ENCODE data around the gene MAP2K7. TPM values are rescaled to one million over a fixed set of nuclear protein-coding genes. Genes with fewer than 3 reads are reported as not detected.

The MAP2K7 gene
- total RNA-seq, 1 experiment from 2014 or later = 54.0 TPM

DNA sequence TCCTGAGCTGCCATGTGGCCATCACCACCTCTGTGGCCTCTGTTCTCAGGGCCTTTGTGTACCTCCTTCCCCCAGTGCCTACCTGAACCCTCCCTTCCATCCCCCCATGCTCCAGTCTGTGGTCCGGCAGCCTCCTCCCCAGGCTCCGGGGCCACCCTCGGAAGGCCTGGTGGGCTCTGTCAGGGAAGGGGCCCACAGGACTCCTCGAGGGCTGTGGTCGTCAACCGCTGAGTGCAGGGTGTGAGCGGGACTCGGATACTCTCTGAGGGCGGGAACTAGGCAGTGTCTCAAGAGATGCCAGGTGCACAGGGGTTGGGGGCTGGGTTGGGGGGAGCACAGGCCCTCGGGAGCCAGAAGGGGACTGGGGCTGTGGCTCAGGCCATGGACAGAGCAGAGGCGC, 3.9 kb downstream of the MAP2K7 start:
- Histone ChIP-seq H4K20me1 (ENCODE audit: insufficient read depth) (peaks cover 46% of the 10 kb centered on the region), H3K9me3 (ENCODE audit: insufficient read depth, low read depth) (no peaks in the 10 kb centered on the region), H3K27me3 (ENCODE audit: insufficient read depth, low read depth) (no peaks in the 10 kb centered on the region), H3K9me2 (ENCODE audit: insufficient read depth) (no peaks in the 10 kb centered on the region), H3K4me3 (no peak overlapping the region), H3K79me2 (ENCODE audit: low read depth) (peaks cover 46% of the 10 kb centered on the region), H3K27ac (no peak overlapping the region), H3K4me1 (replicated peaks; ENCODE audit: insufficient read depth) (peaks cover 9% of the 10 kb centered on the region; the same call in 1 of the 2 replicates), H3K4me2 (no peak overlapping the region), H3F3A (ENCODE audit: insufficient read depth, low read depth) (0 out of 2 replicates have a peak, but pooled peaks cover 4% of the 10 kb centered on the region), H2AFZ (no peak overlapping the region), H3K36me3 (ENCODE audit: low read depth) (0 out of 2 replicates have a peak, but pooled peaks cover 7% of the 10 kb centered on the region)
- ChIA-PET POLR2A (ENCODE audit: unreplicated experiment) (no interaction called here), CTCF (no interaction called here)
- BruUV-seq (replicated peaks) = no TSS peak
- no peak for DNase-seq
- intact Hi-C loops (cut with micrococcal nuclease; ENCODE audit: unreplicated experiment) = no loop called here
- no peak for TF ChIP-seq EZH2 (IDR thresholded peaks at IDR 0.05; ENCODE audit: low read depth)
- no peak for TF ChIP-seq CTCF (conservative IDR thresholded peaks at IDR 0.05)

DNA sequence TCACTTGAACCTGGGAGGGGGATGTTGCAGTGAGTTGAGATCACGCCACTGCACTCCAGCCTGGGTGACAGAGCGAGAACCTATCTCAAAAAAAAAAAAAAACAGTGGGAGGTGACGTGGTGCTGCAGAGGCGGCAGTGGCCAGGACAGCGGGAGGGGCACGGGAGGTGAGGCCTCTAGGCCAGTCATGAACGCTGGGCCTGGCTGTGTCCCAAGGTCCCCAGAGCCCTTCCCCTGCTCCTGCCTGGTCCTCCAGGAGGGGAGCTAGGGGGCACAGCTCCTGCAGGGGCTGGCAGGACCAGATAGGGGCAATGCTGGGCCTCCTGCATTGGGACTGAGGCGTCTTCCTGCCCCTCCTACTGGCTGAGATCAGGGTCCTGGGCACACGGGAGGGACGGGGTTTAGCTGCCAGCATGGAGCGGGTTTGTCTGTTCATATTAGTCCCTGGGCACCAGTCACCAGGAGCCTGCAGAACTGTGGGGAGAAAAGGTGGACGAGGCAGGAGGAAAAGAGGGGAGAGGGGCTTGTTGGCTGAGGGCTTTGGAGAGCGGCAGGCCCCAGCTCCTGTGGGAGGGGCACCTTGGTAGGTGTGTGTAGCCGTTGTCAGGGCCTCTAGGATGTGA, 4.5 kb downstream of the MAP2K7 start:
- H3K4me2 ChIP-seq = no peak overlapping the region
- H3K4me1 ChIP-seq (replicated peaks; ENCODE audit: insufficient read depth) = peaks cover 9% of the 10 kb centered on the region; the same call in 1 of the 2 replicates
- CTCF ChIA-PET = no interaction called here
- no peak overlapping the region for H2AFZ ChIP-seq
- TF ChIP-seq EZH2 (IDR thresholded peaks at IDR 0.05; ENCODE audit: low read depth) = no peak
- TF ChIP-seq CTCF (conservative IDR thresholded peaks at IDR 0.05) = no peak
- H4K20me1 ChIP-seq (ENCODE audit: insufficient read depth) = peaks cover 50% of the 10 kb centered on the region
- POLR2A ChIA-PET (ENCODE audit: unreplicated experiment) = no interaction called here
- intact Hi-C loops (cut with micrococcal nuclease; ENCODE audit: unreplicated experiment) = no loop called here
- H3K79me2 ChIP-seq (ENCODE audit: low read depth) = peaks cover 40% of the 10 kb centered on the region
- no TSS peak for BruUV-seq (replicated peaks)
- no peak for DNase-seq
- 0 out of 2 replicates have a peak, but pooled peaks cover 7% of the 10 kb centered on the region for H3K36me3 ChIP-seq (ENCODE audit: low read depth)
- H3K27me3 ChIP-seq (ENCODE audit: insufficient read depth, low read depth) = no peaks in the 10 kb centered on the region
- H3K9me3 ChIP-seq (ENCODE audit: insufficient read depth, low read depth) = no peaks in the 10 kb centered on the region
- no peaks in the 10 kb centered on the region for H3K9me2 ChIP-seq (ENCODE audit: insufficient read depth)
- no peak overlapping the region for H3K4me3 ChIP-seq
- 0 out of 2 replicates have a peak, but pooled peaks cover 4% of the 10 kb centered on the region for H3F3A ChIP-seq (ENCODE audit: insufficient read depth, low read depth)
- H3K27ac ChIP-seq = no peak overlapping the region

- no peak overlapping the region for H2AFZ ChIP-seq
- H3K27ac ChIP-seq = no peak overlapping the region
- no peaks in the 10 kb centered on the region for H3K27me3 ChIP-seq (ENCODE audit: insufficient read depth, low read depth)
- H3K79me2 ChIP-seq (ENCODE audit: low read depth) = peaks cover 39% of the 10 kb centered on the region
- H4K20me1 ChIP-seq (ENCODE audit: insufficient read depth) = peaks cover 55% of the 10 kb centered on the region
- H3K36me3 ChIP-seq (ENCODE audit: low read depth) = 0 out of 2 replicates have a peak, but pooled peaks cover 7% of the 10 kb centered on the region
- ChIA-PET POLR2A (ENCODE audit: unreplicated experiment) (no interaction called here), CTCF (no interaction called here)
- H3K4me1 ChIP-seq (replicated peaks; ENCODE audit: insufficient read depth) = peaks cover 9% of the 10 kb centered on the region; the same call in 1 of the 2 replicates
- BruUV-seq (replicated peaks) = no TSS peak
- H3K9me2 ChIP-seq (ENCODE audit: insufficient read depth) = no peaks in the 10 kb centered on the region
- no peak overlapping the region for H3K4me2 ChIP-seq
- DNase-seq = no peak
- intact Hi-C loops (cut with micrococcal nuclease; ENCODE audit: unreplicated experiment) = no loop called here
- H3K4me3 ChIP-seq = no peak overlapping the region
- peaks cover 4% of the 10 kb centered on the region; the same call in 1 of the 2 replicates for H3F3A ChIP-seq (ENCODE audit: insufficient read depth, low read depth)
- TF ChIP-seq EZH2 (IDR thresholded peaks at IDR 0.05; ENCODE audit: low read depth) = no peak
- no peak for TF ChIP-seq CTCF (conservative IDR thresholded peaks at IDR 0.05)
- no peaks in the 10 kb centered on the region for H3K9me3 ChIP-seq (ENCODE audit: insufficient read depth, low read depth)
Measured at GRCh38 chr19:7908742-7909461, 5.2 kb downstream of the MAP2K7 start.
